ENCODE results near the gene COBL. TPM values are rescaled to one million over a fixed set of nuclear protein-coding genes. Genes with fewer than 3 reads are reported as not detected.
A peak's percentile ranks its signal among the peaks of the same experiment; 100 is the strongest.

Gene COBL
- polyA plus RNA-seq, 1 donor from 2014 or later = not detected

DNA sequence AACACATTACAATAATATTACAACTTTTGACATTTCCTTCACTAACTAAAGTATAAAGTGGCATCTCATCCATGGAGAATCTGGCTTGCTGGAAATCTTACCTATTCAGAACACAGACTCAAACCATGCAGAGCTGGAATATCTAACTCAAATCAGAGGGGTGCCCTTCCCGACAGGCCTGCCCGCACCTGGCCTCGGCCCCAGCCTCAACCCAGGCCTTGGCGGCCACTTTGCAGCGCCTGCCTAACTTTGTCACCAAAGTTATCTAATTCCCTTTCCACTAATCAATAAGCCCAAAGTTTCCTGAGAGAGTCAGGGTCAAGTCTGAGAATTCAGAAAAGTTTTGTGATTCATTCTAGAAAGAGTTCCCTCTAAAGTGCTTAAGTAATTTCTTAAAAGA, 212.9 kb downstream of the COBL start:
- Mint-ChIP-seq H3K4me3 (no peak overlapping the region), H3K27ac (no peak overlapping the region)

DNA sequence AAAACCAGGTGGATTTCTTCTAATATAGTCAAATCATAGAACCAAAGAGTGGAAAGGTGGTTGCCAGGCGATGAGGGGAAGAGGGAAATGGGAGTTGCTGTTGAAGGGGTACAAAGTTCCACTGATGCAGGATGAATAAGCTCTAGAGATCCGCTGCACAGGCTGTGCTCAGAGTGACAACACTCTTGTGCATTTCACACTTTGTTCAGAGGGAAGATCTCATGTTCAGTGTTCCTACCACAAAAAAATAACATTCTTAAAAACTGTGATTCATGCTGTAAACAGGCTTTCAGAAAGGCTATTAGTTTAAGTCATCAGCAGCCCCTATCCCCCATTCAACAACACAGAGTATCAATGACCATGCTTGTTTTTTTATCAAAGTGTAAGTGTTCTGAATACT, 213.8 kb downstream of the COBL start:
- Mint-ChIP-seq H3K27me3 (peaks cover 4% of the 10 kb centered on the region), H3K4me3 (no peak overlapping the region), H3K4me1 (no peaks in the 10 kb centered on the region), H3K9me3 (peaks cover 0 to 6% (median 2%) of the 10 kb centered on the region in 3 donors), H3K36me3 (no peaks in the 10 kb centered on the region), H3K27ac (no peak overlapping the region)

More for the DNA sequence above, 212.9 kb downstream of the COBL start:
- Mint-ChIP-seq H3K4me1 (no peaks in the 10 kb centered on the region), H3K36me3 (no peaks in the 10 kb centered on the region), H3K27me3 (peaks cover 4% of the 10 kb centered on the region), H3K9me3 (peaks cover 0 to 2% (median 0%) of the 10 kb centered on the region in 3 donors)

DNA sequence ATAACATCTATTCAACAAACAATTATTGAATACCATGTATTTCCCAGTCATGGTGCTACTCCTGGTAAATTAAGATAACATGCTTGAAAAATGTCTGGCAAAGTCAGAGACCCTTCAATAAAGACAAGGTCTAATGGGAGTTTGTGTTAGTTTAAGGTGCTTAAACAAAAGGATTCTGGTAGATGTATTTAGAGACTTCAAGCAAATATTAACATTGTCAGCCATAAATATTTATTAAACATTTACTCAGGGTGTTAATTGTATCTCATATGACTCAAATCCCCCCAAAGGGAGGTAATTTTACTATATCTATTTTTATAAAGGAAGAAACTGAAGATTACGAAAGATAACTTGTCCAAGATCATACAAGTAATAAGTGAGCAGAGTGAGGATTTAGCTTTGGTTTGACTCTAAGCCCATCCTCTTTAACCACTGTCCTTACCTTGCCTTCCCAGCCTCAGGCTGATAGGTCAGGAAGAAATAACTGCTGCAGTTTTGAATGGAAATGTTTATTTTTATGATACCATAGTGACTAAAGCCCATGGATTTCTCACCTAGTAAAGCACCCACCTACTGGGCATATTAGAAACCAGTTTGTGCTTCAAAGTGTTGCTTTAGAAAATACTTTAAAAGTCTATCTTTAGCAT, 215.4 kb downstream of the COBL start:
- Mint-ChIP-seq H3K4me1 (no peaks in the 10 kb centered on the region), H3K27ac (no peak overlapping the region), H3K36me3 (no peaks in the 10 kb centered on the region), H3K27me3 (peaks cover 4% of the 10 kb centered on the region), H3K9me3 (peaks cover 0 to 10% (median 2%) of the 10 kb centered on the region in 3 donors), H3K4me3 (no peak overlapping the region)

DNA sequence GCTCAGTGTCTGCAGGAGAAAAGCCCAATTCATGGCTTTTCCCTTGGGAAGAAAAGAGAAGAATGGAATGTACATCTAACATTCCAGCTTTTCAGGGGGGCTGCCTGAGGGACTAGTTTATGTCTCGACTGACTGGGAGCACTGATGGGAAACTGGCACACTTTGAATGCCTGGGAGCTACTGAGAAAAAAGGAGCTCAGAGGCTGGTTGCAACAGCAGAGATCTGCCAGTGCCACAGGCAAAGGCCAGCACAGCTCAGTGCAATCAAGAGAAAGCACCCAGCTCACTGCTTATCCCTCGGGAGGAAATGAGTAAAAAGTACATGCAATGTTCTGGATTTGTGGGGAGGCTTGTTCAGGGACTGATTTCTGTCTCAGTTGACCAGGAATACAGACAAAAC, 226.2 kb downstream of the COBL start:
- H3K27ac Mint-ChIP-seq = no peak overlapping the region
- no peaks in the 10 kb centered on the region for H3K27me3 Mint-ChIP-seq
- H3K4me3 Mint-ChIP-seq = no peak overlapping the region

DNA sequence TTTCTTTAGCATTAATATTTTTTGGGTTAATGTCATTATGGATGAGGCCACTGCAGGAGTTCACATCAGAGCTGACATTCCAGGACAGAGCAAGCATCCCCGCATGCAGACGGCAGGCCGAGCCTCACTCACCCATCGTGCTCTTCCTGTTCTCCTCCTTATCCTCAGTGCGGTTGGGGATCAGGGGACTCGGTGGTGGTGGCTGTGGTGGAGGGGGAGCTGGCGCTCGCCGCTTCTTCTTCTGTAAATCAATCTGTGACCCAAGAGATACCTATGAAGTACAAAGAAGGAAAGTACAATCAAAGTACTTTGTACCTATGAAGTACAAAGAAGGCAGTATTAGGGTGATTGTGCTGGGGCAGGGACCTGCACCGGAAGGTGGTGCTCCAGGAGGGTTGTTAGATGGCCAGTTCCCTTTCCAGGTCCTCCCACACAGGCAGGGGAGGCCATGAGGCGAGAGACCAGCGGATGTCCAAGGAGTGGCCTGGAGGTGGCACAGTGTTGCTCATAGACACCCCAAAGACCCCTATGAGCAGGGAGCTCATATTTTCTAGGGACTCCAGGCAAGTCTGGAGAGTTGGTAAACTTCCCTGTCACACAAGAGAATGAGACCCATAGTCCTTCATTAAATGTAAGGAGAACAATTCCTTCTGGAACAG, 231.4 kb downstream of the COBL start:
- H3K4me1 Mint-ChIP-seq = no peaks in the 10 kb centered on the region

More for the DNA sequence above, 226.2 kb downstream of the COBL start:
- Mint-ChIP-seq H3K9me3 (peaks cover 7 to 23% (median 9%) of the 10 kb centered on the region in 3 donors), H3K36me3 (no peaks in the 10 kb centered on the region), H3K4me1 (no peaks in the 10 kb centered on the region)

DNA sequence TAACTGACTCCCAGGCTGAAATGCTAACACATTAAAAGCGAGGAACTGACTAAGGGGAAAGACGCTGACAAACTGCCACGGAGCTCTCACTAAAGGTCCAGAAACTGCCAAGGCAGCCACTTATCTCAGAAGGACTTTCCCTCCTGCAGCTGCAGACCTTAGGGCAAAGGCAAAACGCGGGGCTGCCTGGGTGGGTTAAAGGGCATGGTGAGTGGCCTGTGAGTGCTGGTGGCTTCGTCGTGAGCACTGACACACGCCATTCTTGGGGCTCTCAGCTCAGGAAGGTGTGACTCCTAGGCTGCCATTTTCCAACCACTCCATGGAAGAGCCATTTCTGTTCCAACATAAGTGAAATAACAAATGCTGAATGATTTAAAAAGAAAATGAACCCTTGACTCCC, 232.5 kb downstream of the COBL start:
- H3K36me3 Mint-ChIP-seq = no peaks in the 10 kb centered on the region

More for the DNA sequence above, 231.4 kb downstream of the COBL start:
- Mint-ChIP-seq H3K27me3 (no peaks in the 10 kb centered on the region), H3K4me3 (no peak overlapping the region), H3K36me3 (no peaks in the 10 kb centered on the region), H3K27ac (no peak overlapping the region), H3K9me3 (peaks cover 0 to 4% (median 0%) of the 10 kb centered on the region in 3 donors)

DNA sequence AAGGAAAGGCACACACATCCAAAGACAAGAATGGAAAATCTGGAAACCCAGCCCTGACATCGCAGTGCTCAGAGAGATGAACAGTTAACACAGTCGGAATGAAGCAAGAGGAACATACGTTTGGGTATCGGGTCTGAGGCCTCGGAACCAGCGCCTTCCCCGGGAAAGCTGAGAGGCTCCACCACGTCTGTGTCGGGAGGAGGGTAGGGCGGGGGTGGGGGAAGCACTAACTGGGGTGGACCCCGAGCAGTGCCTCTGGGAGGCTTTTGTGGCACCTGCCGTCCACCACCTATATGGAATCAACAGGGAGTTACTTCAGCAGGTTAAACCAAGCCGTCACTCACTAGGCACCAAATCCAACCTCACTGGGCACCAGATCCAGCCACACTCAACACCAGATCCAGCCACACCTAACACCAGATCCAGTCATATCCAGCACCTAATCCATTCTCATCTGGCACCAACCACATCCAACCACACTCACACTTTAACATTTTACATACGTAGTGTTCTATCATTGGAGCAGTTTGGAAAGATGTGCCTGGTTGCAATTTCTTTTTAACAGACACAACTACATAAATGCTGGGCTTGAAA, 233.6 kb downstream of the COBL start:
- no peaks in the 10 kb centered on the region for H3K9me3 Mint-ChIP-seq
- no peaks in the 10 kb centered on the region for H3K4me1 Mint-ChIP-seq
- no peaks in the 10 kb centered on the region for H3K36me3 Mint-ChIP-seq
- no peak overlapping the region for H3K4me3 Mint-ChIP-seq
- H3K27me3 Mint-ChIP-seq = no peaks in the 10 kb centered on the region
- no peak overlapping the region for H3K27ac Mint-ChIP-seq

More for the DNA sequence above, 232.5 kb downstream of the COBL start:
- Mint-ChIP-seq H3K4me1 (no peaks in the 10 kb centered on the region), H3K9me3 (no peaks in the 10 kb centered on the region), H3K27ac (no peak overlapping the region), H3K27me3 (no peaks in the 10 kb centered on the region), H3K4me3 (no peak overlapping the region)

DNA sequence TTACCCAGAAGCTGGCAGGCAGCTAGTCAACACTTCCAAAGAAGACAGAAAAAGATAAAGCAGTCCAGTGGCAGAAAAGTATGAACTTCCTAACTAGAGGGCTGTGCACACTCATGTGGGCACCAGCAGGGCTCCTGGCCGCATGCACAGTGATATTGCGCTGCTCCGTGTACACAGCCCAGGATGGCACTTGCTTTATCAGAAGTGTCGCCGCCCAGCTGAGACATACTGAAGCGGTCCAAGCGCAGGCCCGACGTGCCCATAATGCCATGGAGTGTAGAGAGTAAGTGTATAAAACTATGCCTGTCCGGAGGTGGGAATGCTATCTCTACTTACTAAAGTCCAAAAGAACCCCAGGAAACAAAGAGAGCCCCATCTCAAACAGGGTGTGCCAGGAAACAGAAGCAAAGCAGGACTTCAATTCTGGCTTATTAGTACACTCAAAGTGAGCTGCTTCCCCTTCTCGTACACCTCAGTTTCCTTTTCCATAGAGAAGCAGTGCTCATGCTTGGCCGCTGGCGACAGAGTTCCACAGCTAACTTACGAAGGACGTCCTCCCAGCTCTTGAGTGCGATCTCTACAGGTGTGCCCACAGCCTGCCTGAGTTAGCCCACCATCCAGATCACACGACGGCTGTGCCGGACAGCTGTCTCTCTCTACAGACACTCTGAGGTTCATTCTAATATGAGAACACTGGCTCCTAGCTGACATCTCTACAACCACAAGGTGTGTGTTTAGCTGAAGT, 234.3 kb downstream of the COBL start:
- no peak overlapping the region for H3K4me3 Mint-ChIP-seq
- no peaks in the 10 kb centered on the region for H3K27me3 Mint-ChIP-seq
- H3K9me3 Mint-ChIP-seq = no peaks in the 10 kb centered on the region
- no peaks in the 10 kb centered on the region for H3K4me1 Mint-ChIP-seq
- no peaks in the 10 kb centered on the region for H3K36me3 Mint-ChIP-seq
- H3K27ac Mint-ChIP-seq = no peak overlapping the region

DNA sequence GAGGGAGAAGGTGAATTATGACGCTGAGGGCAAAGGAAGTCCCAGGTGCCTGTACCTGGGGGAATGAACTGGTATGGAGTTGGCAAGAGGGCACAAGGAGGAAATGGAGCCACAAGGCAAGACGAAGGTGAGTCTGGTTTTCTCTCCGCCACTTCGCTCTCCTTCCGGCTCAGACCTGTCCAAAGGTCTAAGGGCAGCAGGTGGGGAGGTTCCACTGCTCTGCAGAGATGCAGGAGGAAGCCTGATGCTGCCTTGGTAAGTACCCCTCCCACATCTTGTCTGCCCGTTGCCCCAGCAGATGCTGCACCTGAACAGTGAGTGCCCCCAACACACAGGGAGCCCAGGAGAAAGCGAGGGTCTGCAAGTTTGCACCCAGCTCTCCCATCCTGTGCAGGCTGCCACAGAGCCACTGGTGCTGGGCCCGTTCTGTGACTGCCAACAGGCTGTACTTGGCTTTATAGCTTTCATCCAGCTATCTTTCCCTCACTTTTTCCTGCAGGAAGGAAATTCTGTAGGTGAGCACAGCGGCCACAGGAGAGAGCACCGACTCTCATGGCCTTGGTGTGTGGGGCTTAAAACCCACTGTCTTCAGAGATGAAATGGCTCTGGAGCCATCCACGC, 235.2 kb downstream of the COBL start:
- H3K36me3 Mint-ChIP-seq = no peaks in the 10 kb centered on the region
- H3K4me3 Mint-ChIP-seq = no peak overlapping the region
- no peaks in the 10 kb centered on the region for H3K9me3 Mint-ChIP-seq
- H3K27me3 Mint-ChIP-seq = no peaks in the 10 kb centered on the region
- no peaks in the 10 kb centered on the region for H3K4me1 Mint-ChIP-seq
- no peak overlapping the region for H3K27ac Mint-ChIP-seq

DNA sequence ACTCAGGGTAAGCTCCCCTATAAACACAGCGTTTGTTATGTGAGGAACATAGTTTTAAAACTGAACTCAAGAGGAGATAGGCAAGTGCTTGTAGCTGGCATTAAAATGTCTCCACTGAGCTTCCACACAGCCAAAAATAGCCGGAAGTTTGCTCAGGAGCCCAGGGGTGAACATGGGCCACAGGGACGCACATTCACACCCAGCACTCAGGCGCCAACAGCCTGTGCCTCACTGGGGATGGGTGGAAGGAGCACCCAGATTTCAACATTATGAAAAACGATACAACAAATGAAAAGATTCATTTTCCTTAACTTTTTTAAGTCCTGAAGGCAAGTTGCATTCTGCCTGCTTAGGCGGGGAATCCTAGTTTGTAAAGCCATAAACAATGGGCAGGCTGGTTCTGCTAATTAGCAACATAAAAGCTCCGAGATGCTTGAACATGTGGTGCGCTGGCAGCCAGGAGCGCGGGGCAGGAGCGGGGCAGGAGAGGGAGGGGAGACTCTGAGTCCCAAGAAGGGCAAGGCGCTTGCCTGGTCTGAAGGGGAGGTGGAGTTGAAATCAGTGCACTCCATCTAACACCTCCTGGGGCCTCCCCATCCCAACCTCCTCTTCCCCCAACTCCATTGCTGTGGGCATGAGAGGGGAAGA, 235.9 kb downstream of the COBL start:
- Mint-ChIP-seq H3K27ac (no peak overlapping the region), H3K4me3 (peak overlapping the region in 1 of 4 donors; percentile 37), H3K36me3 (no peaks in the 10 kb centered on the region), H3K4me1 (no peaks in the 10 kb centered on the region), H3K9me3 (no peaks in the 10 kb centered on the region), H3K27me3 (no peaks in the 10 kb centered on the region)

DNA sequence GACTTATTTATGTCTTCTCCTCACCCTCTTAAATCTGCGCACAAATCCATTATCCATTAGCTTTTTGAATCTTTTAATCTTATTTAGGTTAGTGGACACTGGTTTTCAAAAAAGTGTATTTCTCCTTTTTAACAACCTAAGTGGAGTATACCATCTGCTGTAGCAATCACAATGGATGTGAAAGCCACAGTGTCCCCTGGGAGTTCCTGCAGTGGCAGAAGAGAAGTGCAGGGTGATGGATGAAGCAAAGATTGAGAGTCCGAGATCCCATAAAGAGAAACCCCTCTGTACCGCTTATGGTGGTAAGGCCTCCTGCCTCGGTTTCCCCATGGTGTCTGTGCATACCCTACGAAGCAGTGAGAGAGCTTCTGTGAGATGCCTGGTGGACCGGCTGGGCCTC, 236.4 kb downstream of the COBL start:
- no peak overlapping the region for H3K4me3 Mint-ChIP-seq
- H3K4me1 Mint-ChIP-seq = no peaks in the 10 kb centered on the region
- H3K36me3 Mint-ChIP-seq = no peaks in the 10 kb centered on the region
- no peaks in the 10 kb centered on the region for H3K27me3 Mint-ChIP-seq
- no peaks in the 10 kb centered on the region for H3K9me3 Mint-ChIP-seq
- H3K27ac Mint-ChIP-seq = no peak overlapping the region

DNA sequence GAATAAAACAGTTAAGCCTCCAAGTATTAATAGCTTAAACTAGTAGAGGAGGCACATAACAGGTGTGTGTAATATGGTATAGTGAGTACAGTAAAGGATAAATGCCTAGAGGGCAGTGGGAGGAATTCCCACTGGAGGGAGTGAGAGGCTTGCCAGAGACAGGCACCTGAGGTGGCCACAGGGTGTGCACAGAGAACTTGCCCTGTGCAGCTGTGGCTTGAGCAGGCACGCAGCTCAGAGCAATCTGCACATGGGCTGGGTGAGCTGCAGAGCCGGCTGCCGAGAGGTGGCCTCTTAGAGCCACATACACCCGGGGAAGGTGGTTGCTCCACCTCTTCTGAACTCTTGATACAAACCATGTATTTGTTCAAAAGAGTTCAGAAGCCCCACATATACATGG, 237.1 kb downstream of the COBL start:
- Mint-ChIP-seq H3K4me3 (no peak overlapping the region), H3K4me1 (no peaks in the 10 kb centered on the region), H3K27me3 (no peaks in the 10 kb centered on the region), H3K9me3 (no peaks in the 10 kb centered on the region), H3K27ac (no peak overlapping the region), H3K36me3 (no peaks in the 10 kb centered on the region)

DNA sequence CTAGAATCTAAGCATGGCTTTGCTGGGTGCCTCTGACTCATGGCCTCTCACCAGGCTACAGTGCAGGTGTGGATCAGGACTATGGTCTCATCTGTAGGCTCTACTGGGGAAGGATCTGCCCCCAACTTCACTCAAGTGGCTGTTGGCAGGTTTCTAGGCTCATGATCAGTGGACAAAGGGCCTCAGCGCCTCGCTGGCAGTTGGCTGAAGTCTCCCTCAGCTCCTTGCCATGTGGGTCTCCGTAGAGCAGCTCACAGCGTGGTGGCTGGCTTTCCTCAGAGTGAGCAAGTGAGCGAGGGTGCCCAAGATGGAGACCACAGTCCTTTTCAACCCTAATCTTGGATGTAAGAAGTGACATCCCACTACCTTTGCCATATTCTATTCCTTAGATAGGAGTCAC, 238.0 kb downstream of the COBL start:
- no peaks in the 10 kb centered on the region for H3K36me3 Mint-ChIP-seq
- H3K4me3 Mint-ChIP-seq = no peak overlapping the region
- no peaks in the 10 kb centered on the region for H3K4me1 Mint-ChIP-seq
- H3K27me3 Mint-ChIP-seq = no peaks in the 10 kb centered on the region
- no peaks in the 10 kb centered on the region for H3K9me3 Mint-ChIP-seq
- H3K27ac Mint-ChIP-seq = no peak overlapping the region

DNA sequence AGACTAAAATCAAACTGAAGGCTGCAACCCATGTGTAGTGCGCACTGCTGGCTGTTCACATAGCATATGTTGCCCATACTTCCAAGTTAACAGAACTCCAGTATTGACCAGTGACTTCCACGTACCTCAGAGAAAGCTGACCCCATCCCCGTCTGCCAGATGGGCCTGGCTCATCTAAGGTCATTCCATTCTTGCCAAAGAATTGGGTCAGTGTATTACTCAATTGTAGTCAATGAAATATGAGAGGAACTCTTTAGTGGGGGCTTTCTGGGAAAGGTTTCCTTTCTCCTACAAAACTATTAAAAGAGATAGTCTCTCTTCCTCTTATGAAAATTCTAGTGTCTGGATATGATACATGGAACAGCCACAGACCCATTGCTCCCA, 238.6 kb downstream of the COBL start:
- H3K27me3 Mint-ChIP-seq = no peaks in the 10 kb centered on the region
- no peaks in the 10 kb centered on the region for H3K36me3 Mint-ChIP-seq
- no peak overlapping the region for H3K27ac Mint-ChIP-seq
- no peaks in the 10 kb centered on the region for H3K4me1 Mint-ChIP-seq
- no peak overlapping the region for H3K4me3 Mint-ChIP-seq
- no peaks in the 10 kb centered on the region for H3K9me3 Mint-ChIP-seq
